Left ventricle myocardium superior (tissue), 1 donor: ENCODE measurements around the gene NUDT3. TPM values are rescaled to one million over a fixed set of nuclear protein-coding genes. Genes with fewer than 3 reads are reported as not detected.
"Not testable (repeated sequence)": the region's sequence is repeated elsewhere in the genome, so short reads cannot be mapped to it uniquely, and the experiment has no call there.

Source experiments
- ATAC-seq: fragments of 200-7000 bp; cut with Tn5 transposase; one replicate; pipeline ENCODE4 v1.9.1; 2020; ENCODE audit warnings: mild to moderate bottlenecking, moderate library complexity
- DNase-seq: peaks from one replicate; pipeline ENCODE4 v3.0.0-alpha.2; 2020
- intact Hi-C: fragments of 100-400 bp; cut with micrococcal nuclease; formaldehyde crosslinking; loops from one replicate; pipeline ENCODE4 v1.11.0; 2022
- total RNA-seq: library from RNA; stranded (reverse); fragmentation: NEBNext Ultra II Directional; extraction: Animal tissue kit (Norgen Biotek cat#: 25700); gene quantifications from one replicate; pipeline ENCODE4 v1.2.1, GENCODE V29; 2021
- donor health status: DM: no; HTN: yes; CAD: no; lungs with severe emphysema.

NUDT3 gene
- total RNA-seq, 1 donor from 2014 or later = 59.3 TPM

DNA sequence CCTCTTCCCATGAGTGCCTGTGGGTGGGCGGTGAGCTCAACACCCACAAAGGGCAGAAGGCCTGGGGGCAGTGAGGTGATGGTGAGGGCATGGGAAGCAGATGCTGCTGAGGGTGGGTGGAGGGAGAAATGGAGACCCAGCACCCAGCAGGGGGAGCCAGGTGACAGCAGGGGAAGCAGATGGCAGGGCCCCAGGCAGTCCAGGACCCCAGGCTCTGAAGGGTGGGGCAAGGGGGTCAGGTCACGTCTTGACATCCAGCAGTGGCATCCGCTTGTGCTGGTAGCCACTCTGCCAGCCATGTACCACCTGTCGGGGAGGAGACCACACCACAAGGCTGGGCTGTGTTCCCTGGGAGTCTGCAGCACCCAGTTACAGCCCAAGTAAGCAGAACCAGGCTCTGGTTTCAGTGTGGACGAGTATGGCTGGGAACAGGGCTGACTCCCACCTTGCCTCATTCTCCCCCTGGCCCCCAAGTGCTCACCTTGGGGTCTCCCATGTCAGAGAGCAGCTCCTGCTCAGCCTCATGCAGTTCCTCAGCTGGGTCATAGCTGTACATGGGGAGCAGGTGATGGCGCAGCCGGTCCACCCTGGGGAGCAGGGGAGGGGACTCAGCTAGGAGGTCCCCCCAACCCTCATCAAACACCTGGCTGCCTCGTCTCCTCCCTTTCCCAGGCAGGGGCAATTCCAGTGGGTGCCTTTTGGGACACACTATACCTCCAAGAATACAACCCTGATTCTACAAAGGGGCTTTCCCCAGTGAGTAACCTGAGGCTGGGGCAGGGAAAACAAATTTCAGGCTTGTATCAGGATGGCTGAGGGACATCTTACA is 145.7 kb downstream of the NUDT3 start:
- no peak for DNase-seq
- intact Hi-C loops = no loop called here
- ATAC-seq = no peak

DNA sequence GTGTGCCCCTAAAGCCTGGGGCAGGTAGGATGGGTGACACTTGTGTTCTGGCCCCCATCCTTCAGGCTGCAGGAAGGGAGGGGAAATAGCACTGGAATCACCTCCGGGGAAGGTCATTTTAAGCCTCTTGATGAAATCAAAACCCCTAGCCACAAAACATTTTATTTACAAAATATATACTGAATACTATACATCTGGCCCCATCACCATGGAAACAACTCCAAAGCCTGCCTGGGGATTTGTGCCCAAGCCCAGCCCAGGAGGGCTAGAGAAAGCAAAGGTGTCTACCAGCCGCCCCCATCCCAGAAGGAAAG is 146.3 kb downstream of the NUDT3 start:
- ATAC-seq (no peak), DNase-seq (no peak)
- intact Hi-C loops = no loop called here

DNA sequence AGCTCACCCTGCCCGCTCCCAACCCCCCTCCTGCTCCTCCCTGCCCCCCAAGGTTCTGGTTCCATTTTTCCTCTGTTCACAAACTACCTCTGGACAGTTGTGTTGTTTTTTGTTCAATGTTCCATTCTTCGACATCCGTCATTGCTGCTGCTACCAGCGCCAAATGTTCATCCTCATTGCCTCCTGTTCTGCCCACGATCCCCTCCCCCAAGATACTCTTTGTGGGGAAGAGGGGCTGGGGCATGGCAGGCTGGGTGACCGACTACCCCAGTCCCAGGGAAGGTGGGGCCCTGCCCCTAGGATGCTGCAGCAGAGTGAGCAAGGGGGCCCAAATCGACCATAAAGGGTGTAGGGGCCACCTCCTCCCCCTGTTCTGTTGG is 146.7 kb downstream of the NUDT3 start:
- intact Hi-C loops, DNase-seq, ATAC-seq: not testable (repeated sequence)

DNA sequence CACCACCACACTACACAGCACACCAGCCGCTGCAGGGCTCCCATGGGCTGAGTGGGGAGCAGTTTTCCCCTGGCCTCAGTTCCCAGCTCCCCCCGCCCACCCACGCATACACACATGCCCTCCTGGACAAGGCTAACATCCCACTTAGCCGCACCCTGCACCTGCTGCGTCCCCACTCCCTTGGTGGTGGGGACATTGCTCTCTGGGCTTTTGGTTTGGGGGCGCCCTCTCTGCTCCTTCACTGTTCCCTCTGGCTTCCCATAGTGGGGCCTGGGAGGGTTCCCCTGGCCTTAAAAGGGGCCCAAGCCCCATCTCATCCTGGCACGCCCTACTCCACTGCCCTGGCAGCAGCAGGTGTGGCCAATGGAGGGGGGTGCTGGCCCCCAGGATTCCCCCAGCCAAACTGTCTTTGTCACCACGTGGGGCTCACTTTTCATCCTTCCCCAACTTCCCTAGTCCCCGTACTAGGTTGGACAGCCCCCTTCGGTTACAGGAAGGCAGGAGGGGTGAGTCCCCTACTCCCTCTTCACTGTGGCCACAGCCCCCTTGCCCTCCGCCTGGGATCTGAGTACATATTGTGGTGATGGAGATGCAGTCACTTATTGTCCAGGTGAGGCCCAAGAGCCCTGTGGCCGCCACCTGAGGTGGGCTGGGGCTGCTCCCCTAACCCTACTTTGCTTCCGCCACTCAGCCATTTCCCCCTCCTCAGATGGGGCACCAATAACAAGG is 147.3 kb downstream of the NUDT3 start:
- intact Hi-C loops, DNase-seq, ATAC-seq: not testable (repeated sequence)

DNA sequence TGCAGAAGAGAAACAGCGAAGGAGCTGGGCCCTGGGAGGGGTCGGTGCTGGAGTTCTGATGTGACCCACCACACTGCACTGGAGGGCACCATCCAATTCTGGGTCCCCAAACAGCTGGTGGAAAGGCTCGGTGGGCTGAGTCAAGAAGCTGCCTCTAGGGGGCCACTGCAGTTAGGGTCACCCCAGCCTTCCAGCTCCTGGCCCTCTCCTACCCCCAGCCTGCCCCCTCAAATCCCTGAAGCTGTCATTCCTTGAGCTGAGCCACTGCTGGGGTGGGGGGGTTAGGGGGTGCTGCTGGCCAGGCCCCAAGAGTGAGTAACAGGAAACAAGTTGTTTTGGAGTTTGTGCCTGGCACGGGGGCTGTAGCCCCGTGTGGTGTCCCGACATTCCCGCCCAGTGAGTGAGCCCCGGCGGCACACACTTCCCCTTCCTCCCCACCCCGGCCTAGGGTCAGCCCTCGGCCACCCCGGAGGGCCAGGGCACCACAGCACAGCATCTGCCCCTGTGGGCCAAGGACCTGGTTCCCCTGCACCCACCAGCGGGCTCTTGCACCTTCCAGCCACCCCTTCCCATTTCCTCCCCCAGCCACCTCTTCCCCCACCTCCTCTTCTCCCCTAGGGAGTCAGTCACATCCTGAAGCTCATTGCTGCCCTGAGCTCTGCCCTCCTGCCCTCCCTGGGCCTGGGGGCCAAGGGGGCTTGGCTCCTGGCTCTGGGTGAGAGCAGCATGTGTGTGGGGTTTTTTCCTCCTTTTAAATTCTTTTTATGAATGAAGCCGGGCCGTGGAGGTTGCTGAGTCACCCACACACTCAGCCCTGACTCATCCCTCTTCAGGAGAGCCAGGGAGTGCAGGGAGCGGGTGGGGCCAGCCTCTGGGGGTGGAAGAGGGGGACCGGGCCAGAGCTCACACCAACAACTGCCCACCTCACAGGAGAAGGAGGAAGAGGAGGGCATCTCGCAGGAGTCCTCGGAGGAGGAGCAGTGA is 148.3 kb downstream of the NUDT3 start:
- intact Hi-C loops = no loop called here

DNA sequence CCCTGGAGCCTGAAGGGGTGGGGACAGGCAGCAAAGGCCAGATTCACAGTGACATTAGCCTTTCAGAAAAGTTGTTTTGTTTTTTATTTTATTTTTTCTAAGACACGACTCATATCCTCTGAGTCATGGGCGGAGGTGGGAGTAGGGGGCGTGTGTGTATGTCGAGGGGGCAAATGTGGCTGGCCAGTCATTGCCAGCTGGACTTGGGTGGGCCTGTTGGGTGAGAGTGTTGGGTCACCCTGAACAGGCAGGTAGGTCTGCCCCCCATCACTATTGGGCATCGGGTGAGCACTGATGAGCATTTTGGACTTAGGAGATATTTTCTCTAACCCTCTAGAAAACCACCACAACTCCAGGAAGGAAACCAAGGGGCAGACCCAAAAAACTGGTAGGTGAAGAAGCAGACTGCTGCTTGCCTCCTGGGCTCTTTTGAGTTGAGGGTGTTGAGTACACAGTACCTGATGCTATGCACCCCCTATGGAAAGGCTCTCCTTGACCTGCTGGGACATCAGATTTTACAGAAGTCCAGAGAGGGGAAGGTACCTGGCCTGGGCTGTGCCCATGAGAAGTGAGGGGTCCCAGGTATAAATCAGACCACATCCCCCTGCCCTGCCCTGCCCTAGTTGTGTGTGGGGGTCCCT is 149.2 kb downstream of the NUDT3 start:
- ATAC-seq (no peak), DNase-seq (no peak)
- intact Hi-C loops = no loop called here

More for the DNA sequence above, 148.3 kb downstream of the NUDT3 start:
- ATAC-seq (peak; percentile 7), DNase-seq (peak; percentile 65)

DNA sequence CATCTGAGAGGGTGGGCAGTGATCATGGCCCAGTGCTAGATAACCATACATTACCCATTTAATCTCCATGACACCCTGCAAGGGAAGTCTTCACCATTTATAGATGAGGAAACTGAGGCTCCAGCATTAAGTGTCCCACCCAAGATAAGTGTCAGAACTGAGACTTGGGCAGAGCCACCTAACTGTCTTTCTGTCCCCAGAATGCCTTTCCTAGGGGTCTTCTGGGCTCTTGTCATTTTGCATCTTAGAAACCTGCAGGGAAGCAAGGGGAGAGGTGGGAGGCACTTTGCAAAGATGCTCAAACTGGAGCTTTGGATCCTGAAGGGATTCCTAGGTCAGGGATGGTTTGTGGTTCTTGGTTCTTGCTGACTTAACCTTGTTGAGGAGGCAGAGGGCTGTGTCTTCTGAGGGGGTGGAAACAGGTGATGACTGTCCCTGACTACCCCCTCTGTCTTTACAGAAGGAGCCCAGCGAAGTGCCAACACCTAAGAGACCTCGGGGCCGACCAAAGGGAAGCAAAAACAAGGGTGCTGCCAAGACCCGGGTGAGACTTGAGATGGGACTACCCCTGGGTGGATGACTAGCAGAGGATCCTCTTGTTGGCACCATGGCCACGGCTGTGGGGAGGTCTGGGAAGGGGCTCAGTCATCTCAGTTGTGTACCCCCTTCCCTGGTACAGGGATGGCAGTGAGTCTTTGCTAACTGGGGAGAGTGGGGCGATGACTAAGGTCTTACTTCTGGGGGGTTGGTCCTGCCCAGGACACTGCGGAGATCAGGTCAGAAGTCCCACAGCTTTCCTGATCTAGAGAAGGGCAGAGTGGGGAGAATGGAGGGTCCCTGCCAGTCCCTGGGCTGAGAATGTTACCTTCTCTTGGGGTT is 150.0 kb downstream of the NUDT3 start:
- intact Hi-C loops = no loop called here
- no peak for DNase-seq
- no peak for ATAC-seq

DNA sequence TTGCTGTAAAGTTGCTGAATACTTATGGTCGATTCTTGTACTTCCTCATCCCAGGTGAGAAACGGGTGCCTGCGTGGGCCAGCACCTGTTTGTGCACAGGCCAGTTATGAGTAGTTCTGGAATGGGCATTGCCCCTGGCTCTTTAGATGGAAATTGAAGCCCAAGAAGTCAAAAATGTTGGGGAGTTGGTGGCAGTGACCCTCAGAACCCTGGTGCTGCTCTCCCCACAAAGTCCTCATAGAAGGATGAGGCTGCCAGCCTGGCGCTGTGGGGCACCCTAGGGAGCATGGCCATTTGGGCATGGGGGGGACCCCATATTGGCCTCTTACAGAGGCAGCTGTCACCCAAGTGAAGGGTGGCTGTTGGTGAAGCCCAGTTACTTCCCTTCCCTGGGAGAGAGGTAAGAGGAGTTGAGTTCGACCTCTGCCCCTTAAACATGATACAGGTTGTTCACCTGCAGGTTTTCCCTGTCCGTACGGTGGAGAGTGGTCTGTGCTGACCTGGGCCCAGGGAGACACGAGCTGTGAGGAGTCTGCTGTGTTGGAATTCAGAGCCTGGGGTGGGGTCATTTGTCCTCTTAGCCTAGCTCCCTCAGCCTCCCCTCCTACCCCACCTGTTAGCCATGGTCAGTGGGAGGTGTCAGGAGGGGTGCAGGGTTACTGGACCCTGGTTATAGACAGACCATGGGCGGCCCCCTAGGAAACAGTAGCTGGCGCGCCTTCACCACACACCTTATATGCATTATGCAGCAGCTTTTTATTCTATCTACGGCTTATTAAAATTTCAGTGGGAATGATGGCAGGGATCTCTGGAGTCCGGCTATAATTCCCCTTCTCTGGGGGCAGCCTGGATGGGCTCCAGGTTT is 150.9 kb downstream of the NUDT3 start:
- DNase-seq (no peak), ATAC-seq (no peak)
- intact Hi-C loops = no loop called here

DNA sequence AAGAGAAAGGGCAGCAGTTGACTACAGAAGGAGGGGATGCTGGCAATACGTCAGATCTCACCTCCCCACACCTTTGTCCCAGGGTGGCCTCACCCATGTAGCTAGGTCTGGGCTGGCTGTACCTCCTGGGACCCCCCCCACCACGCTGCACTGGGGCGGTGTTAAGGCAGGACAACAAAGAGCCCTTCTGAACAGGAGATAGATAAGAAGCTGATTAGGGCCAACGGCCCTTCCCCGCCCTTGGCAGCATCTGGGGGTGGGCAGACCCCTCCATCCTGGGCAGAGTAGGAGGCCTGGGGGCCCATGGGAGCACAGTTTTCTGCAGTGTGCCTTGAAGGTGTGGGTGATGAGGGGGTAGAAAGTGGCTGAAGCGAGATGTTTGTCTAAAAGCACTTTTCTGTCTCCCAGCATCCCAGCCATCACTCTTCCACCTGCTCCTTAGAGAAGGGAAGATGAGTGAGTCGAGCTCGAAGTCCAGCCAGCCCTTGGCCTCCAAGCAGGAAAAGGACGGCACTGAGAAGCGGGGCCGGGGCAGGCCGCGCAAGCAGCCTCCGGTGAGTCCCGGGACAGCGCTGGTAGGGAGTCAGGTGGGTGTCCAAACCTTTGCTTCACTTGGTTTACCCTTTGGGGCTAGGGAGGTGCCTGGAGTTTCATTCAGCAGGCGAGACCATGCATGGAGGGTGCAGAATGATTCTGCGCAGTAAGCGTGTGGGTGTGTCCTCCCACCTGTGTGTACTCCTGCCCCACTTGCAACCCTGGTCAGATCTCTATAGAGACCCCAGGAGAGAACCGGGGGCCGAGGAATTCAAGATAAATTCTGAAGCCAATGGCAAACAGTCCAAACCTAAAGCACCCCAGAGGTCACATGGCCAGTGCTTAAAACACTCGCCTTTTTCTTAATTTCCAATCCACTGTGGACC is 151.9 kb downstream of the NUDT3 start:
- intact Hi-C loops = no loop called here
- no peak for DNase-seq
- ATAC-seq = no peak

DNA sequence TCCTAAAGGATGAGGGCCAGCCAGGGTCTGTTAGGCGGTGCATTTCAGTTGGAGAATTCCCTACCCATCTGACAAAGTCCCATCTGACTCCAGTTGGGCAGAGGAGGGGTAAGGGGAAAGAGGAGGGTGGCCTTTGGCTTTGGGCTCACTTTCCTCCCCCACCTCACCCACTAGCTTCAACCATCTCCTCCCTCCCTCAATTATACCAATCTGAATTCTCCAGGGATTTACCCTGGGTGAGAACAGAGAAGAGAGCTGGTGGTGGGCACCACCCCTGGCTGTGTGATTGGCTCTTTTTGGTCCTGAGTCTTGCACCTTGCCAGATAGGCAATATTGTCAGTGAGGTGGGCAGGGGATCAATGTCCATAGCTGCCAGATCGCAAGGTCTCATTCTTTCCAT is 152.6 kb downstream of the NUDT3 start:
- DNase-seq (no peak), ATAC-seq (no peak)
- intact Hi-C loops = no loop called here

DNA sequence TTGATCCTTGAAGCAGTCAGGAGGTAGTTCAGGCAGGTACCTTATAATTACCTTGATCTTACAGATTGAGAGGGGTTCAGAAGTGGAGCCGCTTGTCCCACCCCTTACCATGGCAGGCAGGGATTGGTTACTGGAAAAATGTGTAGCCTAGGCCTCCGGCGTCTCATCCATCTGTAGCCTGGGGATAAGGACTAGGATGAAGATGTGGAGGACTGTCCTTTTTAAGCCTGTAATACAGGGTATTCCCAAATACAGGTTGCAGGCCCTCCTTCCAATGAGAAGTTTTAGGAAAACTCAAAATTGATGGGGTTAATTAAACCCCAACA is 153.0 kb downstream of the NUDT3 start:
- no peak for DNase-seq
- intact Hi-C loops = no loop called here
- ATAC-seq = no peak

DNA sequence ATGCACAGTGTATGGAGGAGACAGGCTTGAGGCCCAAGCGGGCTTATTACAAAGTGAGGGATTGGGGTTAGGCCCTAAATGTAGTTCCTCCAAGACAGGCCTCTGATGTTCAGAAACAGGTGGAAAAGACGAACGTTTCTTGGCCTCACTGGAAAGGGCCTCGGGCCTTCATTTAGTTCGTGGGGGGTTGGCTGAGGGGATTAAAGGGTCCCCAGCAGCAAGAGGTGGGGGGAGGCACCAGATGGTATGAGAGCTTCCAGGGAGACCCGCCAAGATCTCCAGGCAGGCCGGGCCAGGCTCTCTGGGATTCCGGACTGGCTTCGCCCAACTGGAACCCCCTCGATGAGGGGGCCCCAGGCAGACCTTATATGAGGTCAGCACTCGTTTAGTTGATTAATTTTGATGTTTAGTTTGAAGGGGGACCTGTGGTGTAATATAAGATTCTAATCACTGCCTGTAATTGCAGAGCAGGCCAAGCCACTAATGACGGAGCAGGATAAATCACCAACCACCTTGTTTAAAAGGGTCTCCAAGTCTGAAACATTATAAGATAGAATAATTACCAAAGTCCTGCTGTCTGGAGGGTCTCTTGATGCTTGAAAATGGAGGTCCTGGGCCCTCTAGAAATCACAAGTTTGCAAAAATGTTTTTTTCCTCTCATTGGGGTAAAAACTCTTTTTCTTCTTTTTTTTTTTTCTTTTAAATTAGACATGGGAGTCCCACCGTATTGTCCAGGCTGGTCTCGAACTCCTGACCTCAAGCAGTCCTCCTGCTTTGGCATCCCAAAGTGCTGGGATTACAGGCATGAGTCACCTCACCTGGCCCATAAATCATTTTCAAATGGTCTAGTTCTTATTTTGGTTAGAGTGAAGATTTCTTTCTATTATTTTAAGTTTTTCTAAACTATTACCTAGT is 153.6 kb downstream of the NUDT3 start:
- DNase-seq (no peak), ATAC-seq (no peak)
- intact Hi-C loops = no loop called here

DNA sequence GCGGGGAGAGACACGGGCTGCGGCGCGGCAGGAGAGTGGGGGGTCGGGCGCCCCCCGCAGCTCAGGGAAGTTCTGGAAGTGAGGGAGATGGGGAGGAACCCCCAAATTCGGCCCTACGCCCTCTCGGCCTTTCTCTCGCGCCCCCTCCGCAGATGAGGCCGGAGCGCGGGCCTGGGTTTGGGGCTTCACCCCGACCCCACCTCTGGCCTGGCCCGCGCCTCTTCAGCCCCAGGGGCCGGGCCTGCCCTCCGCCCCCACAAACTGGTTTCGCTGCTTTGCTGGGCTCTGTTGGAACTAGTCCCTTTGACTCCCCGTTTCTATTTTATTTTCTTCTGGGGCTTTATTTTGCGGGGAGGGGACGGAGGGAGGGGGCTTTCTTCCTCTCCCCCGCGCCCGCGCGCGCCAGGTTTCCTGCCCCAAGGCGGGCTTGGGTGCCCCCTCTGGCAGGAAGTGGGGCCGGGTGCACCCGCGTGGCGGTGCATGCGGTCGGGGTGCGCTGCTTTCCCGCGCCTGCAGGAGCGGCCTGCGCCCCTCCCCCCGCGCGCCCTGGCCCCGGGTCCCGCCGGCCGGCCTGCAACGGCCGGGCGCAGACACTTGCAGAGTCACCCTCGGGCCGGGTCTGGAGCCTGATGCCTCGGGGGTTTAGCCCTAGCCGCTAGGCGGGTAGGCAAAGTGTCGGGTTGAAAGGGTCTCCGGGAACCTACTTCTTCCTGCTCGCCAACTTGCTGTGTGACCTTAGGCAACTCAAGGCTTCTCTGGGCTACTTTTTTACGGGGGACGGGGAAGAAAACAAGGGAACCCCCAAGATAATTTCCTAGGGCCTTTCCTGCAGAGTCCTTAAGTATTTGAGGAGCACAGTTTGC is 154.5 kb downstream of the NUDT3 start:
- DNase-seq (peak; percentile 61), ATAC-seq (peak; percentile 7)
- intact Hi-C loops = no loop called here

DNA sequence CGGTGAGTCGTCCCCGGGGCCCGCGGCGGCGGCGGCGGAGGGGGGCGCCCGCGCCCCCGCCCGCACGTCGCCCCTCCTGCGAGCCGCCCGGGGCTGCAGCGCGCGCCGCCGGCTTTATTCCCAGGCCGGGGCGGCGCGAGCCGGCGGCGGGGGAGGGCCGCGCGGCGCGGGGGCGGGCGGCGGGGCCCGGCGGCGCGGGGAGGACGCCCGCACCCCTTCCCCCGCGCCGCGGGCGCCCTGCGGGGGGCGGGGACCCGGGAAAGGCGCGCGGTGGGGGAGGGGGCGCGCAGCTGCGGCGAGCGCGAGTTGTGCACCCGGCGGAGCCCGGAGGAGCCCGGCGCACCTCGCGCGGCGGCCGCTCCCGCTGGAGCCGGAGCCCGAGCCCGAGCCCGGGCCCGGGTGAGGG is 155.2 kb downstream of the NUDT3 start:
- intact Hi-C loops = no loop called here
- ATAC-seq (peak; percentile 11), DNase-seq (peak; percentile 53)
